Upper lobe of right lung (tissue), 1 donor: ENCODE data around the gene ECEL1. TPM values are rescaled to one million over a fixed set of nuclear protein-coding genes. Genes with fewer than 3 reads are reported as not detected.

ENCODE experiments used
- ATAC-seq: fragments of 200-7000 bp; cut with Tn5 transposase; one replicate; pipeline ENCODE4 v1.9.1; 2020; ENCODE audit warnings: mild to moderate bottlenecking, moderate library complexity
- DNase-seq: peaks from one replicate; pipeline ENCODE4 v3.0.0-alpha.2; 2020
- H3K27ac ChIP-seq: fragments of 200-600 bp; one replicate; pipeline ENCODE4 v1.8.0; 2022
- H3K27me3 ChIP-seq: fragments of 200-600 bp; one replicate; pipeline ENCODE4 v1.8.0; 2022; ENCODE audit warnings: mild to moderate bottlenecking
- H3K36me3 ChIP-seq: fragments of 200-600 bp; one replicate; pipeline ENCODE4 v1.8.0; 2022
- H3K4me1 ChIP-seq: fragments of 200-600 bp; one replicate; pipeline ENCODE4 v1.8.0; 2022
- H3K4me3 ChIP-seq: fragments of 200-600 bp; one replicate; pipeline ENCODE4 v1.8.0; 2022; ENCODE audit warnings: mild to moderate bottlenecking
- H3K9me3 ChIP-seq: fragments of 200-600 bp; one replicate; pipeline ENCODE4 v1.8.0; 2022
- intact Hi-C: fragments of 100-400 bp; cut with DNase I; formaldehyde crosslinking; loops from one replicate; pipeline ENCODE4 v1.11.0; 2022
- total RNA-seq: library from RNA; stranded (reverse); fragmentation: NEBNext Ultra II Directional; extraction: Animal tissue kit (Norgen Biotek cat#: 25700); gene quantifications from one replicate; pipeline ENCODE4 v1.2.1, GENCODE V29; 2021
- TF ChIP-seq, protein P1 (sequence below): fragments of 200-600 bp; IDR thresholded peaks from one replicate; pipeline ENCODE4 v1.8.0; 2022; ENCODE audit warnings: antibody characterized with exemption
- donor health status: DM: no; HTN: yes; CAD: no; lungs with severe emphysema.

Gene ECEL1
- total RNA-seq, 1 donor from 2014 or later: not detected

DNA sequence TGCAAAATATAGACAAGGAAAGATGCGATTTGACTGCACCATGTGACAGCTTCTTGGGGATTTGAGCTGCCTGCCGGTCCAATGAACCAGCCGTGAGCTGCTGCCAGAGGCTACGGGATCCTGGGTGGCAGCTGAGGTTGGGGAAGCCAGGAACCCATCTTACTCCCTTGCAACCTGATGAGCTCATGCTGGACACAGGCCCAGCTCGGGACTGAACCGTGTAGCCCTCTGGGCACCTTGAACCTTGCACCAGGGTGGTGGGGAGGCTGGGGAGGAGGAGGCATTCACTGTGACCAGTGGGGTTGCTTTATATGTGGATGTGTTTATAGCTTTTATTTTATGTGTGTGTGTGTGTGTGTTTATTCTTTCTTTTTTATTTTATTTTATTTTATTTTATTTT is 22.6 kb downstream of the ECEL1 start:
- TF ChIP-seq, protein P1, sequence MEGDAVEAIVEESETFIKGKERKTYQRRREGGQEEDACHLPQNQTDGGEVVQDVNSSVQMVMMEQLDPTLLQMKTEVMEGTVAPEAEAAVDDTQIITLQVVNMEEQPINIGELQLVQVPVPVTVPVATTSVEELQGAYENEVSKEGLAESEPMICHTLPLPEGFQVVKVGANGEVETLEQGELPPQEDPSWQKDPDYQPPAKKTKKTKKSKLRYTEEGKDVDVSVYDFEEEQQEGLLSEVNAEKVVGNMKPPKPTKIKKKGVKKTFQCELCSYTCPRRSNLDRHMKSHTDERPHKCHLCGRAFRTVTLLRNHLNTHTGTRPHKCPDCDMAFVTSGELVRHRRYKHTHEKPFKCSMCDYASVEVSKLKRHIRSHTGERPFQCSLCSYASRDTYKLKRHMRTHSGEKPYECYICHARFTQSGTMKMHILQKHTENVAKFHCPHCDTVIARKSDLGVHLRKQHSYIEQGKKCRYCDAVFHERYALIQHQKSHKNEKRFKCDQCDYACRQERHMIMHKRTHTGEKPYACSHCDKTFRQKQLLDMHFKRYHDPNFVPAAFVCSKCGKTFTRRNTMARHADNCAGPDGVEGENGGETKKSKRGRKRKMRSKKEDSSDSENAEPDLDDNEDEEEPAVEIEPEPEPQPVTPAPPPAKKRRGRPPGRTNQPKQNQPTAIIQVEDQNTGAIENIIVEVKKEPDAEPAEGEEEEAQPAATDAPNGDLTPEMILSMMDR: no peak
- no peak for ATAC-seq
- no peaks in the 10 kb centered on the region for H3K9me3 ChIP-seq

DNA sequence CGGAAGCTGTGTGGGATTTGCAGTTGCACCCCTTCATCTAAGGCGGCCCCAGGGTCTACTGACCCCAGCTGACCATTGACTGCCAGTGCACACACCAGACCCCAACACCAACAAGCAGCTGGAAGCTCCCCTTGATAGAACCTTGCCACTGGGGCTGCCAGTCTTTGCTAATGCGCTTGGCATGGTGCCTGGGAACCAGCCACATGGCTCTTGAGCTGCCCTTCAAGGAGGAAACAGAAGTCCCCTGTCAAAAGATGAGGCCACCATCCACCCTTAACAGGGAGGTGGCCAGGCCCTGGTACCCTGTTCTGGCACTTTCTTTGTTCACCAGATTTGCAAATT is 23.1 kb downstream of the ECEL1 start:
- H3K9me3 ChIP-seq: no peaks in the 10 kb centered on the region
- H3K4me1 ChIP-seq: no peaks in the 10 kb centered on the region
- no peak overlapping the region for H3K4me3 ChIP-seq
- TF ChIP-seq, protein P1: no peak
- intact Hi-C loops: no loop called here
- H3K27me3 ChIP-seq: peaks cover 7% of the 10 kb centered on the region
- DNase-seq (peak; percentile 34), ATAC-seq (no peak)
- no peaks in the 10 kb centered on the region for H3K36me3 ChIP-seq
- H3K27ac ChIP-seq: no peak overlapping the region

More for the DNA sequence above, 22.6 kb downstream of the ECEL1 start:
- H3K27ac ChIP-seq: no peak overlapping the region
- intact Hi-C loops: no loop called here
- peaks cover 2% of the 10 kb centered on the region for H3K27me3 ChIP-seq
- no peak overlapping the region for H3K4me3 ChIP-seq
- H3K4me1 ChIP-seq: no peaks in the 10 kb centered on the region
- H3K36me3 ChIP-seq: no peaks in the 10 kb centered on the region
- DNase-seq: peak; percentile 15

DNA sequence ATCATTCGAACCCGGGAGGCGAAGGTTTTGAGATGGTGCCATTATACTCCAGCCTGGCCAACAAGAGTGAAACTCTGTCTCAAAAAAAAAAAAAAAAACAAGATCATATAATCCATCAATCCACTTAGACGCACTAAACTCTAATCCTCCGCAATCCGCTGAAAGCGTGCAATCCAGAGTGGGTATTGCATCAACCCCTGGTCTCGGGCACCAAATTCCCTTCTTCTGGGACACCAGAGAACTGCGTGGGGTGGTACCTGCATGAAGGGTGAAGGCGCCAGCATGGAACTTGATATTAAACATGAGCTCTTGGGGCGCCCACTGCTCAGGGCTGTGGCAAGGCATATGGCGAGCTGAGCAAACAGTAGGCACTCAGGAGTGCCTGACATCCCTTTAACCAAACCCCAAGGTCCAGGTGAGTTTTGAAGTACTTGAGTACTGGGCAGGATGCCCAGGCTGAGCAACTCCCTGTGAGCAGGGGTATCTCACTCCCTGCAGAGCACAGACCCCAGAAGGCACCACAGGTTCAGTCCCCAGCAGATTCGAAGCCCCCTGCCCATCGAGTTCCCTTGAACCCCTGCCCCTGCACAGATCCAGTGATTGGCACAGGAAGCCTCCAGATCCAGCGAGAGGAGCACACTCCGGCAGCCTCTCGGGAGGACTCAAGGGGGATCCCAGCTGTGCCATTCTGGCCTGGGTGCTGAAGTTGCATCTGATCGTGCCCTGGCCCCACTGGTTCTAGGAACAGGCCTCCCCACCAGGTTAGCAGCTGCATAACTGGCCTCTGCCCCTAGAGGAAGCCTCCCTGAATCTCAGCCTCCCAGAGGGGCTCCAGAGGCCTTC is 23.7 kb downstream of the ECEL1 start:
- H3K36me3 ChIP-seq: no peaks in the 10 kb centered on the region
- no peaks in the 10 kb centered on the region for H3K9me3 ChIP-seq
- peak; percentile 17 for ATAC-seq
- intact Hi-C loops: no loop called here
- H3K27me3 ChIP-seq: peaks cover 12% of the 10 kb centered on the region
- H3K27ac ChIP-seq: no peak overlapping the region
- no peak overlapping the region for H3K4me3 ChIP-seq
- DNase-seq: no peak
- TF ChIP-seq, protein P1: no peak
- H3K4me1 ChIP-seq: no peaks in the 10 kb centered on the region

DNA sequence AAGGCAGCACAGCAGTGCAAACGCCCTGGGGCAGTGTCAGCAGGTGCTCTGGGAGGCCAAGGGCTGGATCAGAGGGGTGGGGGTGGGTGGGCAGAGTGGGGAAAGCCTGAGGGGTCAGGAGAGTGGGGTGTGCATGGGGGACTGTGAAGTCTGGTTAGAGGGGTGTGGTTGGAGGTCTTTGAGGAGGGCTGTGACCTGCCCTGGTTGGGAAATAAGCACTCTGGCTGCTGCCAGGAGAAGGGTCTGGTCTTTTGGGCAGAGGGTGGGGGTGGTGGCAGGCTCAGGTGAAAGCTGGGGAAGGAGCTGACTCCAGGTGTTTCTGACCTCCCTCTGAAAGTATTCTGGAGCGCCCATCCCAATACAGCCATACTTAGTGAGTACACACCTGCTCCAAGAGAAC is 27.5 kb downstream of the ECEL1 start:
- Histone ChIP-seq H3K36me3 (no peaks in the 10 kb centered on the region), H3K4me3 (no peak overlapping the region), H3K9me3 (no peaks in the 10 kb centered on the region), H3K27me3 (peaks cover 26% of the 10 kb centered on the region), H3K4me1 (no peaks in the 10 kb centered on the region), H3K27ac (no peak overlapping the region)
- ATAC-seq: no peak
- DNase-seq: no peak
- TF ChIP-seq, protein P1: no peak
- intact Hi-C loops: no loop called here

DNA sequence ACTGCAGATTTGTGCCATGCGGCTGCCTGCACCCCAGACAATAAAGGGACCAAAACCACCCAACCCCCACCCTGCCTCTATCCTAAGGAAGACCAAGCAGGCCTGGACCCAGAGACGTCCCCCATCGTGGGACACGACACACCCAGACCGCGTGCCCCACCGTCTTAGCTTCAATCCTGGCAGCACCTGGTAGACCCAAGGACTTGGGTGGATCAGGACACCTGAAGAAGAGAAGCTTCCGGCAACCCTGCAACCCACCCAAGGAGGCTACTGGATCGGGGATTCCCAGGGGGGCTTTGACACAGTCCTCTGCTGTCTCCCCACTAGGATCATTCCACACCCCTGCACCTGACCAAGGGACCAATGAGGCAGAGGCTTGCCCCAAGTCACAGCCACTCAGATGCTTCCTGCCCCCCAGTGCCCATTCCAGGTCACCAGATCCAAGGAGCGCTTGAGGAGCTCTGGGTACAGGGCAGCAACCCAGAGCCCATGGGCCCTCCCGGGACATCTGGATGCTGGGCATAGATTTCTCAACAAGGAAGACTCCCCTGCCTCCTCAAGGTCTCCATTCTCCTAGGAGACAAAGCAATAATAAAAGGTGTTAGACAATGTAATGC is 28.1 kb downstream of the ECEL1 start:
- TF ChIP-seq, protein P1: no peak
- H3K4me1 ChIP-seq: no peaks in the 10 kb centered on the region
- H3K27ac ChIP-seq: no peak overlapping the region
- no peak for DNase-seq
- ATAC-seq: no peak
- H3K4me3 ChIP-seq: no peak overlapping the region
- no peaks in the 10 kb centered on the region for H3K9me3 ChIP-seq
- intact Hi-C loops: no loop called here
- no peaks in the 10 kb centered on the region for H3K36me3 ChIP-seq
- peaks cover 24% of the 10 kb centered on the region for H3K27me3 ChIP-seq
